Fibroblast of pulmonary artery (primary cell): ENCODE results near the gene GPR108.
A peak's percentile ranks its signal among the peaks of the same experiment; 100 is the strongest.

Source experiments
- DNase-seq: peaks from one replicate; pipeline ENCODE4 v3.0.0-alpha.2; 2010; ENCODE audit warnings: low read depth
- H3K4me3 ChIP-seq: replicated peaks from 2 replicates; pipeline ENCODE4 v1.5.1; 2011; ENCODE audit warnings: low read depth, mild to moderate bottlenecking, control low read depth, low read length, moderate library complexity
- CTCF ChIP-seq: IDR thresholded peaks from 2 replicates; pipeline ENCODE4 v1.5.1; 2011; ENCODE audit warnings: mild to moderate bottlenecking, control low read depth, low read length, inconsistent platforms; ENCODE audit errors: missing control alignments

GPR108 gene

DNA sequence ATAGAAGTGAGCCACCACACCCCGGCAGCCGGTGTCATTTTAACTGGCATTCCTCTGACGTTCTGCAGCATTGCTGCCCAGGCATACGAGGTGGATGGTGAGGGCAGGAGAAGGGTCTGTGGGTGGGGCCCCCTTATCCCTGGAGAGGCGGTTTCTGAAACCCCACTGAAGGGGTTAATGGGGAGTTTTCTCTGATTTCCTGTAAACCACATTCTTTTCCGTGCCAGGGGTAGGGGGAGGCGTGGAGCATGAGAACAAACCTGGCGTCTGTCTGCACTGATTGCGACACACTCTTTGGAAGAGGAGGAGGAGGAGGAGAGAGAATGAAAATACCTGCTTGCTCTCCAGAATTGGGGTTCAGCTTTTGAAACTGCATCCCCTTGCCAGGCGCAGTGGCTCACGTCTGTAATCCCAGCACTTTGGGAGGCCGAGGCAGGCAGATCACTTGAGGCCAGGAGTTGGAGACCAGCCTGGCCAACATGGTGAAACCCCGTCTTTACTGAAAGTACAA lies 14.2 kb downstream of the GPR108 start:
- DNase-seq: peak; percentile 83
- TF ChIP-seq CTCF: no peak
- H3K4me3 ChIP-seq: no peak overlapping the region

- DNase-seq: no peak
- no peak overlapping the region for H3K4me3 ChIP-seq
- no peak for TF ChIP-seq CTCF
These were observed 15.6 kb downstream of the GPR108 start for GRCh38 chr19:6721773-6722172.

GRCh38 chr19:6721138-6721474 lies 16.3 kb downstream of the GPR108 start:
- peak overlapping the region; percentile 94 for H3K4me3 ChIP-seq
- DNase-seq: no peak
- TF ChIP-seq CTCF: no peak

GRCh38 chr19:6720369-6721137 lies 16.8 kb downstream of the GPR108 start, which contains the start of gene C3:
Gene C3, minus strand, starts transcription at chr19:6720650. Its CDS starts 61 bp downstream, at chr19:6720589.
- H3K4me3 ChIP-seq: peak within 1 kb of the TSS; percentile 94
- DNase-seq: peak; percentile 94
- no peak for TF ChIP-seq CTCF

- TF ChIP-seq CTCF: no peak
- H3K4me3 ChIP-seq: peak overlapping the region; percentile 94
- no peak for DNase-seq
These were observed 17.4 kb downstream of the GPR108 start for GRCh38 chr19:6719992-6720368.

- peak overlapping the region; percentile 94 for H3K4me3 ChIP-seq
- TF ChIP-seq CTCF: no peak
- DNase-seq: no peak
These were observed 17.9 kb downstream of the GPR108 start for GRCh38 chr19:6719540-6719861.
